Midbrain (tissue), 1 donor: ENCODE data around the gene ASB4.
"Not testable (repeated sequence)": the region's sequence is repeated elsewhere in the genome, so short reads cannot be mapped to it uniquely, and the experiment has no call there.

ENCODE experiments used
- DNase-seq: peaks from one replicate; lab custom pipeline; 2025; lab: John Stamatoyannopoulos, UW

The ASB4 gene

GRCh38 chr7:95479992-95480624 lies 5.6 kb upstream of the ASB4 start:
- DNase-seq, result no peak

GRCh38 chr7:95481271-95482165 lies 4.2 kb upstream of the ASB4 start:
- no peak for DNase-seq

GRCh38 chr7:95482424-95482823 lies 3.3 kb upstream of the ASB4 start:
- no peak for DNase-seq

GRCh38 chr7:95490231-95490762 lies 4.6 kb downstream of the ASB4 start:
- no peak for DNase-seq

- no peak for DNase-seq
Measured at GRCh38 chr7:95491201-95491600, 5.5 kb downstream of the ASB4 start.

GRCh38 chr7:95491634-95492314 lies 6.0 kb downstream of the ASB4 start:
- DNase-seq, result no peak

GRCh38 chr7:95493247-95493646 lies 7.5 kb downstream of the ASB4 start:
- DNase-seq, result no peak

- no peak for DNase-seq
Measured at GRCh38 chr7:95493844-95494243, 8.1 kb downstream of the ASB4 start.

GRCh38 chr7:95501261-95501832 lies 15.6 kb downstream of the ASB4 start:
- no peak for DNase-seq

GRCh38 chr7:95502403-95502802 lies 16.7 kb downstream of the ASB4 start:
- no peak for DNase-seq

- DNase-seq, result no peak
Measured at GRCh38 chr7:95503271-95504131, 17.8 kb downstream of the ASB4 start.

- not testable (repeated sequence) for DNase-seq
Measured at GRCh38 chr7:95504132-95504588, 18.4 kb downstream of the ASB4 start.

GRCh38 chr7:95508780-95509179 lies 23.0 kb downstream of the ASB4 start:
- no peak for DNase-seq

- DNase-seq, result peak; percentile 19
Measured at GRCh38 chr7:95509199-95509598, 23.5 kb downstream of the ASB4 start.

GRCh38 chr7:95511716-95512260 lies 26.0 kb downstream of the ASB4 start:
- peak; percentile 89 for DNase-seq

- no peak for DNase-seq
Measured at GRCh38 chr7:95517458-95517857, 31.7 kb downstream of the ASB4 start.

- DNase-seq, result no peak
Measured at GRCh38 chr7:95517870-95518269, 32.1 kb downstream of the ASB4 start.

- no peak for DNase-seq
Measured at GRCh38 chr7:95520136-95520535, 34.4 kb downstream of the ASB4 start.

- DNase-seq, result no peak
Measured at GRCh38 chr7:95525503-95525902, 39.8 kb downstream of the ASB4 start.

GRCh38 chr7:95526128-95526738 lies 40.5 kb downstream of the ASB4 start:
- DNase-seq, result peak; percentile 81
